ENCODE results near the gene STIM2. TPM values are rescaled to one million over a fixed set of nuclear protein-coding genes. Genes with fewer than 3 reads are reported as not detected.

The STIM2 gene
- polyA plus RNA-seq, 1 donor (not counting 4 experiments of a cell fraction or from before 2014, with no cell fraction given), result 20.7 TPM

- Histone ChIP-seq H3K36me3 (ENCODE audit: control insufficient read depth in 2 of 2, extremely low read depth in 1 of 2, insufficient read depth in 2 of 2, low read length in 2 of 2) (peaks cover 0 to 3% of the 10 kb centered on the region in 2 experiments), H3K9me1 (ENCODE audit: control insufficient read depth, extremely low read depth, insufficient read depth, low read length) (no peaks in the 10 kb centered on the region), H3K4me1 (ENCODE audit: control insufficient read depth, extremely low read depth, insufficient read depth, low read length) (peaks cover under 1% of the 10 kb centered on the region), H4K20me1 (ENCODE audit: control insufficient read depth, extremely low read depth, insufficient read depth, low read length) (no peaks in the 10 kb centered on the region), H3K9me3 (ENCODE audit: control insufficient read depth, low read depth, low read length) (no peaks in the 10 kb centered on the region), H3K9ac (ENCODE audit: control insufficient read depth, extremely low read depth, insufficient read depth, low read length) (no peak overlapping the region), H3K4me2 (ENCODE audit: control insufficient read depth, extremely low read depth, insufficient read depth, low read depth, low read length) (no peak overlapping the region), H3K79me2 (ENCODE audit: control insufficient read depth, insufficient read depth, low read length) (no peaks in the 10 kb centered on the region), H3K27ac (ENCODE audit: control insufficient read depth, insufficient read depth, low read length) (no peak overlapping the region), H3K27me3 (ENCODE audit: control insufficient read depth, extremely low read depth, insufficient read depth, low read length) (no peaks in the 10 kb centered on the region), H3K4me3 (ENCODE audit: control insufficient read depth in 2 of 3, extremely low read depth in 1 of 3, insufficient read depth in 2 of 3, low read depth in 1 of 3, low read length in 3 of 3) (no peak overlapping the region), H2AFZ (ENCODE audit: control insufficient read depth, low read length) (no peak overlapping the region)
- no peak for DNase-seq (ENCODE audit: low read depth, low spot score)
- dilution Hi-C loops (cut with MboI; ENCODE audit: extremely low pct_ligation_motif_present, low sequenced_read_pairs), result no loop called here
- FAIRE-seq, result no peak
- TF ChIP-seq EZH2 (IDR thresholded peaks at IDR 0.05; ENCODE audit: low read length) (no peak), CTCF (optimal IDR thresholded peaks at IDR 0.05 in 1 of 3, IDR thresholded peaks at IDR 0.05 in 1 of 3, conservative IDR thresholded peaks at IDR 0.05 in 1 of 3; ENCODE audit: extremely low read depth in 1 of 3, insufficient read depth in 2 of 3, low read length in 3 of 3) (no peak)
Observed at GRCh38 chr4:27016551-27016950, 155.9 kb downstream of the STIM2 start.

- Histone ChIP-seq H3K36me3 (ENCODE audit: control insufficient read depth in 2 of 2, extremely low read depth in 1 of 2, insufficient read depth in 2 of 2, low read length in 2 of 2) (peaks cover 0 to 3% of the 10 kb centered on the region in 2 experiments), H3K27ac (ENCODE audit: control insufficient read depth, insufficient read depth, low read length) (no peak overlapping the region), H3K4me2 (ENCODE audit: control insufficient read depth, extremely low read depth, insufficient read depth, low read depth, low read length) (no peak overlapping the region), H3K9ac (ENCODE audit: control insufficient read depth, extremely low read depth, insufficient read depth, low read length) (no peak overlapping the region), H3K4me1 (ENCODE audit: control insufficient read depth, extremely low read depth, insufficient read depth, low read length) (no peaks in the 10 kb centered on the region), H2AFZ (ENCODE audit: control insufficient read depth, low read length) (no peak overlapping the region), H4K20me1 (ENCODE audit: control insufficient read depth, extremely low read depth, insufficient read depth, low read length) (no peaks in the 10 kb centered on the region), H3K27me3 (ENCODE audit: control insufficient read depth, extremely low read depth, insufficient read depth, low read length) (no peaks in the 10 kb centered on the region), H3K9me1 (ENCODE audit: control insufficient read depth, extremely low read depth, insufficient read depth, low read length) (no peaks in the 10 kb centered on the region), H3K9me3 (ENCODE audit: control insufficient read depth, low read depth, low read length) (no peaks in the 10 kb centered on the region), H3K4me3 (ENCODE audit: control insufficient read depth in 2 of 3, extremely low read depth in 1 of 3, insufficient read depth in 2 of 3, low read depth in 1 of 3, low read length in 3 of 3) (no peak overlapping the region), H3K79me2 (ENCODE audit: control insufficient read depth, insufficient read depth, low read length) (no peaks in the 10 kb centered on the region)
- TF ChIP-seq EZH2 (IDR thresholded peaks at IDR 0.05; ENCODE audit: low read length), result no peak
- TF ChIP-seq CTCF (optimal IDR thresholded peaks at IDR 0.05 in 1 of 3, IDR thresholded peaks at IDR 0.05 in 1 of 3, conservative IDR thresholded peaks at IDR 0.05 in 1 of 3; ENCODE audit: extremely low read depth in 1 of 3, insufficient read depth in 2 of 3, low read length in 3 of 3), result no peak
- DNase-seq (ENCODE audit: low read depth, low spot score) (no peak), FAIRE-seq (no peak)
- dilution Hi-C loops (cut with MboI; ENCODE audit: extremely low pct_ligation_motif_present, low sequenced_read_pairs), result no loop called here
Observed at GRCh38 chr4:27017623-27018022, 157.0 kb downstream of the STIM2 start.

All from keratinocyte (primary cell).